GM19455 (cell line): ENCODE measurements around the gene SLC35D3.
"Not testable (repeated sequence)": the region's sequence is repeated elsewhere in the genome, so short reads cannot be mapped to it uniquely, and the experiment has no call there.

Experiments used
- ATAC-seq: cut with Tn5 transposase; IDR thresholded peaks from one replicate; pipeline ENCODE4 v1.9.1; 2021; ENCODE audit not compliant: unreplicated experiment

Gene SLC35D3

GRCh38 chr6:136923116-136923953 lies 1.2 kb downstream of the SLC35D3 start:
- ATAC-seq, result no peak

GRCh38 chr6:136923954-136924673 lies 2.0 kb downstream of the SLC35D3 start:
- ATAC-seq, result no peak

GRCh38 chr6:136926383-136926782 lies 4.3 kb downstream of the SLC35D3 start:
- ATAC-seq, result no peak

GRCh38 chr6:136927292-136927691 lies 5.2 kb downstream of the SLC35D3 start:
- ATAC-seq, result no peak

- no peak for ATAC-seq
Measured at GRCh38 chr6:136930528-136930927, 8.4 kb downstream of the SLC35D3 start.

- ATAC-seq, result no peak
Measured at GRCh38 chr6:136932599-136932998, 10.5 kb downstream of the SLC35D3 start.

- no peak for ATAC-seq
Measured at GRCh38 chr6:136945072-136945471, 23.0 kb downstream of the SLC35D3 start.

GRCh38 chr6:136945711-136946121 lies 23.6 kb downstream of the SLC35D3 start:
- no peak for ATAC-seq

GRCh38 chr6:136947037-136947436 lies 24.9 kb downstream of the SLC35D3 start:
- ATAC-seq, result no peak

- not testable (repeated sequence) for ATAC-seq
Measured at GRCh38 chr6:136949957-136950356, 27.9 kb downstream of the SLC35D3 start.

- ATAC-seq, result no peak
Measured at GRCh38 chr6:136950436-136951126, 28.5 kb downstream of the SLC35D3 start.

- no peak for ATAC-seq
Measured at GRCh38 chr6:136952714-136953260, 30.7 kb downstream of the SLC35D3 start.

- ATAC-seq, result no peak
Measured at GRCh38 chr6:136955123-136955522, 33.0 kb downstream of the SLC35D3 start.

- ATAC-seq, result no peak
Measured at GRCh38 chr6:136956590-136957544, 34.8 kb downstream of the SLC35D3 start.

- ATAC-seq, result no peak
Measured at GRCh38 chr6:136958168-136958567, 36.1 kb downstream of the SLC35D3 start.

- ATAC-seq, result no peak
Measured at GRCh38 chr6:136959471-136959891, 37.4 kb downstream of the SLC35D3 start.

GRCh38 chr6:136959935-136960334 lies 37.8 kb downstream of the SLC35D3 start:
- ATAC-seq, result not testable (repeated sequence)

GRCh38 chr6:136960781-136961180 lies 38.7 kb downstream of the SLC35D3 start:
- no peak for ATAC-seq

GRCh38 chr6:136961848-136962247 lies 39.7 kb downstream of the SLC35D3 start:
- ATAC-seq, result no peak

GRCh38 chr6:136962661-136963060 lies 40.6 kb downstream of the SLC35D3 start:
- no peak for ATAC-seq
